GM23338 (cell line): ENCODE results near the gene ZSCAN2.

Experiments
- EZH2 ChIP-seq: fragments of 200-600 bp; sonication (generic); IDR thresholded peaks from one replicate; pipeline ENCODE4 v1.8.0; 2017; ENCODE audit warnings: antibody characterized with exemption, mild to moderate bottlenecking, low read depth; ENCODE audit not compliant: unreplicated experiment
- POLR2AphosphoS5 ChIP-seq: IDR thresholded peaks from 2 replicates; pipeline ENCODE4 v1.6.1; 2016; ENCODE audit warnings: antibody characterized with exemption, low read depth
- TF ChIP-seq, protein P1 (sequence below), 2 experiments: fragments of 200-600 bp in 1 of 2; sonication (generic) in 1 of 2; conservative IDR thresholded peaks; 2 replicates each; pipeline versions ENCODE4 v1.5.1 to v1.6.1; 2016 to 2017; ENCODE audit warnings: antibody characterized with exemption in 2 of 2, low read depth in 2 of 2, mild to moderate bottlenecking in 2 of 2, moderate library complexity in 1 of 2
- TF ChIP-seq, protein P2 (sequence below): IDR thresholded peaks from one replicate; pipeline ENCODE4 v1.6.1; 2018; ENCODE audit warnings: antibody characterized with exemption; ENCODE audit not compliant: unreplicated experiment

- TF ChIP-seq, protein P1, sequence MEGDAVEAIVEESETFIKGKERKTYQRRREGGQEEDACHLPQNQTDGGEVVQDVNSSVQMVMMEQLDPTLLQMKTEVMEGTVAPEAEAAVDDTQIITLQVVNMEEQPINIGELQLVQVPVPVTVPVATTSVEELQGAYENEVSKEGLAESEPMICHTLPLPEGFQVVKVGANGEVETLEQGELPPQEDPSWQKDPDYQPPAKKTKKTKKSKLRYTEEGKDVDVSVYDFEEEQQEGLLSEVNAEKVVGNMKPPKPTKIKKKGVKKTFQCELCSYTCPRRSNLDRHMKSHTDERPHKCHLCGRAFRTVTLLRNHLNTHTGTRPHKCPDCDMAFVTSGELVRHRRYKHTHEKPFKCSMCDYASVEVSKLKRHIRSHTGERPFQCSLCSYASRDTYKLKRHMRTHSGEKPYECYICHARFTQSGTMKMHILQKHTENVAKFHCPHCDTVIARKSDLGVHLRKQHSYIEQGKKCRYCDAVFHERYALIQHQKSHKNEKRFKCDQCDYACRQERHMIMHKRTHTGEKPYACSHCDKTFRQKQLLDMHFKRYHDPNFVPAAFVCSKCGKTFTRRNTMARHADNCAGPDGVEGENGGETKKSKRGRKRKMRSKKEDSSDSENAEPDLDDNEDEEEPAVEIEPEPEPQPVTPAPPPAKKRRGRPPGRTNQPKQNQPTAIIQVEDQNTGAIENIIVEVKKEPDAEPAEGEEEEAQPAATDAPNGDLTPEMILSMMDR (conservative IDR thresholded peaks at IDR 0.05; ENCODE audit: low read depth in 2 of 2): no peak
- TF ChIP-seq, protein P2, sequence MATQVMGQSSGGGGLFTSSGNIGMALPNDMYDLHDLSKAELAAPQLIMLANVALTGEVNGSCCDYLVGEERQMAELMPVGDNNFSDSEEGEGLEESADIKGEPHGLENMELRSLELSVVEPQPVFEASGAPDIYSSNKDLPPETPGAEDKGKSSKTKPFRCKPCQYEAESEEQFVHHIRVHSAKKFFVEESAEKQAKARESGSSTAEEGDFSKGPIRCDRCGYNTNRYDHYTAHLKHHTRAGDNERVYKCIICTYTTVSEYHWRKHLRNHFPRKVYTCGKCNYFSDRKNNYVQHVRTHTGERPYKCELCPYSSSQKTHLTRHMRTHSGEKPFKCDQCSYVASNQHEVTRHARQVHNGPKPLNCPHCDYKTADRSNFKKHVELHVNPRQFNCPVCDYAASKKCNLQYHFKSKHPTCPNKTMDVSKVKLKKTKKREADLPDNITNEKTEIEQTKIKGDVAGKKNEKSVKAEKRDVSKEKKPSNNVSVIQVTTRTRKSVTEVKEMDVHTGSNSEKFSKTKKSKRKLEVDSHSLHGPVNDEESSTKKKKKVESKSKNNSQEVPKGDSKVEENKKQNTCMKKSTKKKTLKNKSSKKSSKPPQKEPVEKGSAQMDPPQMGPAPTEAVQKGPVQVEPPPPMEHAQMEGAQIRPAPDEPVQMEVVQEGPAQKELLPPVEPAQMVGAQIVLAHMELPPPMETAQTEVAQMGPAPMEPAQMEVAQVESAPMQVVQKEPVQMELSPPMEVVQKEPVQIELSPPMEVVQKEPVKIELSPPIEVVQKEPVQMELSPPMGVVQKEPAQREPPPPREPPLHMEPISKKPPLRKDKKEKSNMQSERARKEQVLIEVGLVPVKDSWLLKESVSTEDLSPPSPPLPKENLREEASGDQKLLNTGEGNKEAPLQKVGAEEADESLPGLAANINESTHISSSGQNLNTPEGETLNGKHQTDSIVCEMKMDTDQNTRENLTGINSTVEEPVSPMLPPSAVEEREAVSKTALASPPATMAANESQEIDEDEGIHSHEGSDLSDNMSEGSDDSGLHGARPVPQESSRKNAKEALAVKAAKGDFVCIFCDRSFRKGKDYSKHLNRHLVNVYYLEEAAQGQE: no peak
- TF ChIP-seq POLR2AphosphoS5: no peak
- TF ChIP-seq EZH2: no peak
Measured at GRCh38 chr15:84611631-84612030, 10.8 kb downstream of the ZSCAN2 start.
